Type B pancreatic cell (in vitro differentiated cells): ENCODE results near the gene MCF2L. TPM values are rescaled to one million over a fixed set of nuclear protein-coding genes. Genes with fewer than 3 reads are reported as not detected.

Experiments used
- DNase-seq: peaks from one replicate; pipeline ENCODE4 v3.0.0; 2021; ENCODE audit warnings: mixed read lengths; ENCODE audit not compliant: unreplicated experiment; ENCODE audit errors: extremely low spot score
- H3K27ac Mint-ChIP-seq: 2 replicates; pipeline ENCODE4 v1.8.0; 2021; ENCODE audit warnings: mild to moderate bottlenecking, mixed read lengths
- H3K27me3 Mint-ChIP-seq: 2 replicates; pipeline ENCODE4 v1.8.0; 2021; ENCODE audit warnings: mixed read lengths
- H3K36me3 Mint-ChIP-seq: 2 replicates; pipeline ENCODE4 v1.8.0; 2021; ENCODE audit warnings: mixed read lengths
- H3K4me1 Mint-ChIP-seq: one replicate; pipeline ENCODE4 v1.8.0; 2021; ENCODE audit warnings: mixed read lengths; ENCODE audit not compliant: unreplicated experiment
- H3K4me3 Mint-ChIP-seq: 2 replicates; pipeline ENCODE4 v1.8.0; 2021; ENCODE audit warnings: mild to moderate bottlenecking, mixed read lengths
- H3K9me3 Mint-ChIP-seq: 2 replicates; pipeline ENCODE4 v1.8.0; 2021; ENCODE audit warnings: mixed read lengths
- CTCF ChIP-seq: fragments of 200-600 bp; sonication (generic); conservative IDR thresholded peaks from 2 replicates; pipeline ENCODE4 v1.5.0; 2021; ENCODE audit warnings: antibody characterized with exemption, mild to moderate bottlenecking
- total RNA-seq: library from RNA; stranded (reverse); gene quantifications from 2 replicates; pipeline ENCODE4 v1.2.1, GENCODE V29; 2021; ENCODE audit warnings: low replicate concordance

Gene MCF2L
- total RNA-seq, 1 donor from 2014 or later, result 46.9 TPM

GRCh38 chr13:112994781-112995355, 25.9 kb downstream of the MCF2L start:
- H3K36me3 Mint-ChIP-seq, result peaks cover 3% of the 10 kb centered on the region
- DNase-seq, result no peak
- no peaks in the 10 kb centered on the region for H3K9me3 Mint-ChIP-seq
- no peak for TF ChIP-seq CTCF
- no peak overlapping the region for H3K27ac Mint-ChIP-seq
- peaks cover 20% of the 10 kb centered on the region for H3K4me1 Mint-ChIP-seq
- no peak overlapping the region for H3K4me3 Mint-ChIP-seq
- H3K27me3 Mint-ChIP-seq, result no peaks in the 10 kb centered on the region

- Mint-ChIP-seq H3K36me3 (no peaks in the 10 kb centered on the region), H3K4me3 (no peak overlapping the region), H3K4me1 (peaks cover 26% of the 10 kb centered on the region), H3K27me3 (no peaks in the 10 kb centered on the region), H3K9me3 (no peaks in the 10 kb centered on the region), H3K27ac (no peak overlapping the region)
- DNase-seq, result no peak
- no peak for TF ChIP-seq CTCF
Measured at GRCh38 chr13:112995395-112996191, 26.6 kb downstream of the MCF2L start.

- no peak for DNase-seq
- H3K4me3 Mint-ChIP-seq, result no peak overlapping the region
- peaks cover 34% of the 10 kb centered on the region for H3K4me1 Mint-ChIP-seq
- H3K9me3 Mint-ChIP-seq, result no peaks in the 10 kb centered on the region
- H3K27me3 Mint-ChIP-seq, result no peaks in the 10 kb centered on the region
- no peak overlapping the region for H3K27ac Mint-ChIP-seq
- no peaks in the 10 kb centered on the region for H3K36me3 Mint-ChIP-seq
- no peak for TF ChIP-seq CTCF
Measured at GRCh38 chr13:112996671-112997091, 27.7 kb downstream of the MCF2L start.

- Mint-ChIP-seq H3K27ac (peak overlapping the region; percentile 64), H3K9me3 (no peaks in the 10 kb centered on the region), H3K4me1 (peaks cover 38% of the 10 kb centered on the region), H3K4me3 (no peak overlapping the region), H3K36me3 (no peaks in the 10 kb centered on the region), H3K27me3 (no peaks in the 10 kb centered on the region)
- DNase-seq, result no peak
- no peak for TF ChIP-seq CTCF
Measured at GRCh38 chr13:112997188-112998130, 28.4 kb downstream of the MCF2L start.

- no peak for DNase-seq
- Mint-ChIP-seq H3K36me3 (no peaks in the 10 kb centered on the region), H3K4me1 (peaks cover 38% of the 10 kb centered on the region), H3K27me3 (no peaks in the 10 kb centered on the region), H3K9me3 (no peaks in the 10 kb centered on the region), H3K27ac (peak overlapping the region; percentile 64), H3K4me3 (no peak overlapping the region)
- no peak for TF ChIP-seq CTCF
Measured at GRCh38 chr13:112998521-112999280, 29.7 kb downstream of the MCF2L start.
